GM12874 (cell line): ENCODE measurements around the gene IGDCC3.

Experiments used
- CTCF ChIP-seq: IDR thresholded peaks from 2 replicates; pipeline ENCODE4 v1.5.1; 2011; ENCODE audit warnings: low read depth, mild to moderate bottlenecking, control low read depth, low read length, moderate library complexity; ENCODE audit not compliant: insufficient read depth

IGDCC3 gene

GRCh38 chr15:65372787-65373067, 5.1 kb downstream of the IGDCC3 start:
- TF ChIP-seq CTCF: no peak

GRCh38 chr15:65371976-65372786, 5.6 kb downstream of the IGDCC3 start:
- no peak for TF ChIP-seq CTCF

GRCh38 chr15:65370885-65371284, 6.9 kb downstream of the IGDCC3 start:
- no peak for TF ChIP-seq CTCF

GRCh38 chr15:65369651-65370050, 8.2 kb downstream of the IGDCC3 start:
- no peak for TF ChIP-seq CTCF

GRCh38 chr15:65369212-65369547, 8.6 kb downstream of the IGDCC3 start:
- no peak for TF ChIP-seq CTCF

DNA sequence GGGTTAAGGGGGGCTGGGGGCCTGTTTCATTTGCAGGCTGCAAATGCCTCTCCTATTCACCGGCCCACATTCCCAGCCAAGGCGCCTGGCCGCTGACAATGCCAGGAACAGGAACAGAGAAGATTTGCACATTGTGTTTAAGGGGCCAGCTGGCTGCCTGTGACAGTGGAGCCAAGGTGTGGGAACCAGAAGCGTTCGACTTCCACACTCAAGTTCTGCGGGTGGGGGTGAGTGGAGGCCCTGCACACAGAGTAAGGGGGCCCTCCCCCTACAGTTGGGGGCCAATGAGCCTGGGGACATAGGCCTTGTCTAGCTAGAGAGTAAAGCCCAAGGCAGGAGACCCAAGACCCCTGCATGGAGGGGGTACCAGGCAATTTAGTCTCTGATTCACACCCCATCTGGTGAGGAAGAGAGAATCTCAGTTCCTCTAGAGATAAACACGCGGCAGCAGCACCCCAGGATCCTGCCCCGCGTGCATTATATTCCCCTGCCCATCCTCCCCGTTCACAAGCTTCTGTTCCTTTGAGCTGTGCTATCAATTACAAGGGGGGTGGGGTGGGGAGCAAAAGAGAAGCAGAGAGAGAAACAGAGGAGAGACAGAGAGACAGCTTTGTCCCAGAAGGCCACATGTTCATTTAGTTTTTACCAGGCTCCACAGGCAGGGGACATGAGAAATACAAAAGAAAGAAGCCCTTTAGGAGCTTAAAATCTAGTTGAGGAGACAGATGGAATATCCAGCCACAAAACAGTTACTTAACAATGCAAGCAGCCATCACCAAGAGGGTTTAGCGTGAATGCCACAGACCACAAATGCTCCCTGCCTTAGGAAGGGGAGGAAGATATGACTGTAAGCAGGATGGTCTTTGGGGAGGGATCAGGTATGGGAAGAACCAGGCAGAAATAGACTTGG, 9.2 kb downstream of the IGDCC3 start:
- TF ChIP-seq CTCF: no peak

- TF ChIP-seq CTCF: no peak
Observed at GRCh38 chr15:65366122-65366892, 11.5 kb downstream of the IGDCC3 start.
